ENCODE data around the gene PHACTR3.

- TF ChIP-seq CTCF (IDR thresholded peaks at IDR 0.05; ENCODE audit: low read length), result no peak
- no peak for TF ChIP-seq EZH2 (optimal IDR thresholded peaks at IDR 0.05; ENCODE audit: low read depth, low read length)
- TF ChIP-seq EZH2phosphoT487 (IDR thresholded peaks at IDR 0.05; ENCODE audit: low read length), result no peak
Measured at GRCh38 chr20:59871096-59871495, 266.8 kb downstream of the PHACTR3 start.

All from MM.1S (cell line).